A549 (cell line): ENCODE data around the gene SOD2.

Source experiments
- CHD2 ChIP-seq: fragments of 150-350 bp; IDR thresholded peaks from 2 replicates; pipeline ENCODE4 v1.6.1; 2014; ENCODE audit warnings: low read length; ENCODE audit not compliant: partially characterized antibody
- CTCF ChIP-seq: fragments of >200 bp; sonication (Bioruptor Twin); formaldehyde crosslinking; IDR thresholded peaks from 3 replicates; pipeline ENCODE4 v1.5.1; 2016
- PBX3 ChIP-seq: IDR thresholded peaks from 2 replicates; pipeline ENCODE4 v1.6.1; 2012

- TF ChIP-seq PBX3 (no peak), CHD2 (no peak), CTCF (no peak)
These were observed 33.3 kb upstream of the SOD2 start for GRCh38 chr6:159726255-159726917.
